ENCODE results near the gene SEMG1. TPM values are rescaled to one million over a fixed set of nuclear protein-coding genes. Genes with fewer than 3 reads are reported as not detected.

The SEMG1 gene
- total RNA-seq, 4 donors from 2014 or later, result not detected

DNA sequence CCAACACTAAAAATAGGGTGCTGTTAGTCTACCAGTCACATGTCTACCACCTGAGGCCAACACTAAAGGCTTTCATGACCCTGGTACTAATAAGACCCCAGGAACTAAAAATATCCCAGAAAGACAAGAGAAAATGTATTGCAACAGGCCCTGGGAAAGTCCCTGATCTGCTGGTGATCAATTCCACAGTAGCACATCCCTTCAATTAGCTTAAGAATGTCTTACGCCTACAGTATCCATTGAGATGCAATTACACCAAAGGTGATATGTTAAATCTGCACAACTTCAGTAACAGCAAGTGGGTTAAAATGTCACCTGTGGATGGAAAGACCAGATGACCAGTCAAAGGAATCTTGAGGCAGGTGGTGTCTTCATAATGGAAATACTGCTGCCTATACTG, 3.1 kb downstream of the SEMG1 start:
- H3K27me3 ChIP-seq, result peaks cover 7% of the 10 kb centered on the region
- H3K4me1 ChIP-seq, result no peaks in the 10 kb centered on the region
- H3K27ac ChIP-seq, result no peak overlapping the region
- H3K4me3 ChIP-seq, result no peak overlapping the region
- no peaks in the 10 kb centered on the region for H3K36me3 ChIP-seq
- no peak for DNase-seq (ENCODE audit: low spot score in 2 of 2)
- H3K9me3 ChIP-seq, result no peaks in the 10 kb centered on the region
- 100% methylated on average over 1 of the region's 1 CpG for whole genome bisulfite sequencing
- no peak for TF ChIP-seq POLR2A (IDR thresholded peaks at IDR 0.05)
- TF ChIP-seq, protein P1, sequence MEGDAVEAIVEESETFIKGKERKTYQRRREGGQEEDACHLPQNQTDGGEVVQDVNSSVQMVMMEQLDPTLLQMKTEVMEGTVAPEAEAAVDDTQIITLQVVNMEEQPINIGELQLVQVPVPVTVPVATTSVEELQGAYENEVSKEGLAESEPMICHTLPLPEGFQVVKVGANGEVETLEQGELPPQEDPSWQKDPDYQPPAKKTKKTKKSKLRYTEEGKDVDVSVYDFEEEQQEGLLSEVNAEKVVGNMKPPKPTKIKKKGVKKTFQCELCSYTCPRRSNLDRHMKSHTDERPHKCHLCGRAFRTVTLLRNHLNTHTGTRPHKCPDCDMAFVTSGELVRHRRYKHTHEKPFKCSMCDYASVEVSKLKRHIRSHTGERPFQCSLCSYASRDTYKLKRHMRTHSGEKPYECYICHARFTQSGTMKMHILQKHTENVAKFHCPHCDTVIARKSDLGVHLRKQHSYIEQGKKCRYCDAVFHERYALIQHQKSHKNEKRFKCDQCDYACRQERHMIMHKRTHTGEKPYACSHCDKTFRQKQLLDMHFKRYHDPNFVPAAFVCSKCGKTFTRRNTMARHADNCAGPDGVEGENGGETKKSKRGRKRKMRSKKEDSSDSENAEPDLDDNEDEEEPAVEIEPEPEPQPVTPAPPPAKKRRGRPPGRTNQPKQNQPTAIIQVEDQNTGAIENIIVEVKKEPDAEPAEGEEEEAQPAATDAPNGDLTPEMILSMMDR (IDR thresholded peaks at IDR 0.05), result no peak
- TF ChIP-seq EP300 (IDR thresholded peaks at IDR 0.05), result no peak
- no peak for TF ChIP-seq POLR2AphosphoS5 (IDR thresholded peaks at IDR 0.05)

DNA sequence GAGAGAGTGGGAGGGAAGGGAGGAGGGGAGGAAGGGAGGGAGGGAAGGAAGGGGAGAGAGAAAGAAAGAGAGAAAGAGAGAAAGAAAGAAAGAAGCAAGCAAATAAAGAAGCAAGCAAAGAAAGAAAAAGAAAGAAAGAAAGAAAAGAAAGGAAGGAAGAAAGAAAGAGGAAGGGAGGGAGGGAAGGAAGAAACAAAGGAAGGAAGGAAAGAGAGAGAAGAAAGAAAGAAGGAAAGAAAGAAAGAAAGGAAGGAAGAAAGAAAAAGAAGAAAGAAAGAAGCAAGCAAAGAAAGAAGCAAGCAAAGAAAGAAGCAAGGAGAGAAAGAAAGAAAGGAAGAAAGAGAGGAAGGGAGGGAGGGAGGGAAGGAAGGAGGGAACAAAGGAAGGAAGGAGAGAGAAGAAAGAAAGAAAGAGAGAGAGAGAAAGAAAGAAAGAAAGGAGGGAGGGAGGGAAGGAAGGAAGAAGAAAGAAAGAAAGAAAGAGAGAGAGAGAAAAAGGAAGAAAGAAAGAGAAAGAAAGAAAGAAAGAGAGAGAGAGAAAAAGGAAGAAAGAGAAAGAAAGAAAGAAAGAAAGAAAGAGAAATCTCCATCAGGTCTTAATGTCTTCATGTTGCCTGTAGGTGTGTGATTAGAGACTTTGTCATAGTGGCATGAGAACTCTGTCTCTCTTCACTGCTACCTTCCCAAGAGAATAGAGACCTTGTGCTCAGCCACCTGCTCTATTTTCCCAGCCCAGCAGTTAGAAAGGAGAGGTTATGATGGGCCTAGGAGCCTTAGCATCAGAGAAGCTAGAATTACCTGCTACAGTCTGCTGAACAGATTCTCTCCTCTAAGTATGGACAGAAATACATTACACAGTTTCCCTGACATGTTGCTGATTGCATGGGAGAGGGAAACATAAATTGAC, 5.0 kb downstream of the SEMG1 start:
- H3K27me3 ChIP-seq, result peaks cover 3% of the 10 kb centered on the region
- TF ChIP-seq POLR2AphosphoS5 (IDR thresholded peaks at IDR 0.05) (no peak), EP300 (IDR thresholded peaks at IDR 0.05) (no peak), POLR2A (IDR thresholded peaks at IDR 0.05) (no peak)
- TF ChIP-seq, protein P1 (IDR thresholded peaks at IDR 0.05), result no peak

DNA sequence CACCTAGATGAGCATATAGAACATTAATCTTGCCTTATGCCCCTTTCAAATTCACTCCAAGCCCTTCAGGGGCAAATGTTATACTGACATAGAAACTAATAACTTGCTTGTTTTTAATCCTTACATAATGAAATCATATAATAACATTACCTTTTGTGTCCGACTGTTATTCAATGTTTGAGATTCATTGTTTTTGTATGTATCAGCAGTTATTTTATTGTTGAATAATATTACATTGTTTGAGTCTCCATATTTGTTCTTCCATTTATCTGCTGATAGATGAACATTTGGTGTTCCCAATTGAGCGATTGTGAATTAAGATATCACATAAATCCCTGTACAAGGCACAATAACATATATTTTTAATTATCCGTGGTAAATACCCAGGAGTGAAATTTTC, 6.0 kb downstream of the SEMG1 start:
- TF ChIP-seq POLR2A (IDR thresholded peaks at IDR 0.05), result no peak
- TF ChIP-seq, protein P1 (IDR thresholded peaks at IDR 0.05), result no peak
- no peak for TF ChIP-seq EP300 (IDR thresholded peaks at IDR 0.05)
- TF ChIP-seq POLR2AphosphoS5 (IDR thresholded peaks at IDR 0.05), result no peak
- no peaks in the 10 kb centered on the region for H3K27me3 ChIP-seq
- WGBS, result 87% methylated on average over 3 of the region's 3 CpGs
- H3K4me1 ChIP-seq, result no peaks in the 10 kb centered on the region
- H3K27ac ChIP-seq, result no peak overlapping the region
- H3K4me3 ChIP-seq, result no peak overlapping the region
- DNase-seq (ENCODE audit: low spot score in 2 of 2), result no peak
- H3K9me3 ChIP-seq, result no peaks in the 10 kb centered on the region
- no peaks in the 10 kb centered on the region for H3K36me3 ChIP-seq

More for the DNA sequence above, 5.0 kb downstream of the SEMG1 start:
- Histone ChIP-seq H3K4me3 (no peak overlapping the region), H3K27ac (no peak overlapping the region), H3K9me3 (no peaks in the 10 kb centered on the region), H3K4me1 (no peaks in the 10 kb centered on the region), H3K36me3 (no peaks in the 10 kb centered on the region)
- DNase-seq (ENCODE audit: low spot score in 2 of 2), result no peak

DNA sequence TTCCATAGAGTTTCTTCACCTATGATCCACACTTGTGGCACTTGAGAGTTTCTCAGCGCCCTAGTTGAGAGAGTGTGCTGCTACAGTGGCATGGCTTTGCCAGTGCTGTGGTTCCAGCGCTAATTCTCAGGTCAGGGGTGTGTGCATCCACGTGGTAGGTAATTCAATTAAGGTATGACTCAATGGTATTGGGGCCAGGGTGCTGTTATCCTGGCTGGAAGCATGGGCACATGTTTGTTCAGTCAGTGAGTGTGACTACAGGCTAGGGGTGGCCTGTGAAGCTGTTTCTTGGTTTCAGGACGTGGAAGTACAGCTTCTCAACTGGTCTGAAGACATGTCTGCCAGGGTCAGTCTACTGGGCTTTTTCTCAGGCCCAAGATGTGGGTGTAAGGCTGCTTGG, 11.3 kb downstream of the SEMG1 start:
- Histone ChIP-seq H3K27me3 (no peaks in the 10 kb centered on the region), H3K27ac (no peak overlapping the region), H3K36me3 (no peaks in the 10 kb centered on the region), H3K4me1 (no peaks in the 10 kb centered on the region), H3K9me3 (no peaks in the 10 kb centered on the region), H3K4me3 (no peak overlapping the region)
- TF ChIP-seq, protein P1 (IDR thresholded peaks at IDR 0.05), result no peak
- TF ChIP-seq POLR2AphosphoS5 (IDR thresholded peaks at IDR 0.05), result no peak
- no peak for TF ChIP-seq POLR2A (IDR thresholded peaks at IDR 0.05)
- TF ChIP-seq EP300 (IDR thresholded peaks at IDR 0.05), result no peak
- 48% methylated on average over 4 of the region's 4 CpGs for WGBS
- DNase-seq (ENCODE audit: low spot score in 2 of 2), result no peak

DNA sequence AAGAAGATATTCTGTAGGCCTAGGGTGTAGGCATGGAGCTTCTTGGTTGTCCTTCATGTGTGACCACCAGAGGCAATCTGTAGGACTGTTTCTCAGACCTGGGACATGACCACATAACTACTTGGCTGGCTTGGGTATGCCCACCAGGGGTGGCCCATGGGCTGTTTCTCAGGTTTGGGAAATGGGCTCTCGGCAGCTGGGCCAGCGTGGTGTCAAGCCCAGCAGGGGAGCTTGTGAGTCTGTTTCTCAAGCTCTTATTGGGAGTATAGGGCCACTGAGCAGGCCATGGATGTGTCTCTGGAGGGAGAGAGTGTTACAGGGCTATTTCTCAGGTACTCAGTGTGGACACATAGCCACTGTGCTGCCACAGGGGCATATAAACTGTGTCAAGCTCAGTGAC, 11.8 kb downstream of the SEMG1 start:
- TF ChIP-seq EP300 (IDR thresholded peaks at IDR 0.05) (no peak), POLR2A (IDR thresholded peaks at IDR 0.05) (no peak), POLR2AphosphoS5 (IDR thresholded peaks at IDR 0.05) (no peak)
- TF ChIP-seq, protein P1 (IDR thresholded peaks at IDR 0.05), result no peak
- no peaks in the 10 kb centered on the region for H3K36me3 ChIP-seq
- H3K4me1 ChIP-seq, result no peaks in the 10 kb centered on the region
- no peak overlapping the region for H3K4me3 ChIP-seq
- H3K27me3 ChIP-seq, result no peaks in the 10 kb centered on the region
- WGBS, result 100% methylated on average over 1 of the region's 2 CpGs
- no peak overlapping the region for H3K27ac ChIP-seq
- H3K9me3 ChIP-seq, result no peaks in the 10 kb centered on the region
- DNase-seq (ENCODE audit: low spot score in 2 of 2), result no peak
